NOMO-1 treated with dmso at 0.1 percent for 144 hours (cell line): ENCODE measurements around the gene GFOD2.

Experiments
- DNase-seq: peaks from one replicate; lab custom pipeline; 2025; ENCODE audit not compliant: unreplicated experiment; lab: John Stamatoyannopoulos, UW

The GFOD2 gene

GRCh38 chr16:67647681-67648080 lies 71.4 kb downstream of the GFOD2 start:
- no peak for DNase-seq

GRCh38 chr16:67647111-67647651 lies 71.9 kb downstream of the GFOD2 start:
- DNase-seq: no peak

GRCh38 chr16:67645397-67646121 lies 73.6 kb downstream of the GFOD2 start:
- no peak for DNase-seq

GRCh38 chr16:67644038-67644437 lies 75.1 kb downstream of the GFOD2 start:
- no peak for DNase-seq

GRCh38 chr16:67641779-67642708 lies 77.1 kb downstream of the GFOD2 start:
- DNase-seq: no peak

GRCh38 chr16:67637625-67638024 lies 81.5 kb downstream of the GFOD2 start:
- no peak for DNase-seq

GRCh38 chr16:67636713-67637112 lies 82.4 kb downstream of the GFOD2 start:
- DNase-seq: no peak

- no peak for DNase-seq
Measured at GRCh38 chr16:67632415-67633172, 86.5 kb downstream of the GFOD2 start.

- DNase-seq: no peak
Measured at GRCh38 chr16:67628216-67628615, 90.9 kb downstream of the GFOD2 start.
